Activated naive CD4-positive, alpha-beta T cell treated with anti-CD3 and anti-CD28 coated beads for 36 hours (primary cell): ENCODE measurements around the gene REM1. TPM values are rescaled to one million over a fixed set of nuclear protein-coding genes. Genes with fewer than 3 reads are reported as not detected.
"Not testable (repeated sequence)": the region's sequence is repeated elsewhere in the genome, so short reads cannot be mapped to it uniquely, and the experiment has no call there.

Source experiments
- CTCF ChIA-PET: fragments of 350-600 bp; sonication (Branson Sonifier 250); formaldehyde crosslinking; loops from one replicate; lab custom pipeline; 2021; ENCODE audit warnings: antibody characterized with exemption; lab: Charles Lee
- DNase-seq: peaks from one replicate; pipeline ENCODE4 v3.0.0-alpha.2; 2020
- H3K27ac Mint-ChIP-seq: one replicate; pipeline ENCODE4 v1.8.0; 2021; ENCODE audit warnings: mild to moderate bottlenecking, mixed read lengths
- H3K27me3 Mint-ChIP-seq: one replicate; pipeline ENCODE4 v1.8.0; 2021; ENCODE audit warnings: low read depth, mixed read lengths
- H3K36me3 Mint-ChIP-seq: one replicate; pipeline ENCODE4 v1.8.0; 2021; ENCODE audit warnings: low read depth, mixed read lengths
- H3K4me1 Mint-ChIP-seq: one replicate; pipeline ENCODE4 v1.8.0; 2021; ENCODE audit warnings: low read depth, mixed read lengths
- H3K4me3 Mint-ChIP-seq: one replicate; pipeline ENCODE4 v1.8.0; 2021; ENCODE audit warnings: mild to moderate bottlenecking, moderate library complexity, mixed read lengths
- H3K9me3 Mint-ChIP-seq: one replicate; pipeline ENCODE4 v1.8.0; 2021; ENCODE audit warnings: mixed read lengths
- intact Hi-C: fragments of 100-400 bp; cut with micrococcal nuclease; formaldehyde crosslinking; loops from one replicate; pipeline ENCODE4 v1.15.1; 2023
- total RNA-seq, 2 experiments: library from RNA; stranded (reverse); gene quantifications; one replicate each; pipeline ENCODE4 v1.2.3, GENCODE V29; 2021

The REM1 gene
- total RNA-seq, 2 experiments from 2014 or later: not detected

GRCh38 chr20:31515072-31515774 lies 40.1 kb downstream of the REM1 start:
- intact Hi-C loops: loop anchor here (2.0 to 5.0 kb wide), 4 partner anchors 47 to 208 kb away; partner anchors contain the start of genes BCL2L1 and ID1
- CTCF ChIA-PET: interaction anchor here (1.1 to 1.9 kb wide), 4 partner anchors 12 to 97 kb away, joined by 4 to 7 read pairs (median 6); no protein-coding TSS in a partner anchor
- no peak overlapping the region for H3K27ac Mint-ChIP-seq
- peaks cover 7% of the 10 kb centered on the region for H3K36me3 Mint-ChIP-seq
- DNase-seq: no peak
- H3K4me1 Mint-ChIP-seq: peaks cover 12% of the 10 kb centered on the region
- no peaks in the 10 kb centered on the region for H3K27me3 Mint-ChIP-seq
- no peaks in the 10 kb centered on the region for H3K9me3 Mint-ChIP-seq
- no peak overlapping the region for H3K4me3 Mint-ChIP-seq

- CTCF ChIA-PET: interaction anchor here (0.8 to 1.7 kb wide), 5 partner anchors 13 to 118 kb away, joined by 3 to 6 read pairs (median 4); no protein-coding TSS in a partner anchor
- no peak overlapping the region for H3K27ac Mint-ChIP-seq
- H3K27me3 Mint-ChIP-seq: no peaks in the 10 kb centered on the region
- no peak overlapping the region for H3K4me3 Mint-ChIP-seq
- H3K36me3 Mint-ChIP-seq: peaks cover 10% of the 10 kb centered on the region
- peak; percentile 31 for DNase-seq
- no peaks in the 10 kb centered on the region for H3K9me3 Mint-ChIP-seq
- H3K4me1 Mint-ChIP-seq: peaks cover 16% of the 10 kb centered on the region
- intact Hi-C loops: loop anchor here (2.0 to 5.0 kb wide), 4 partner anchors 47 to 207 kb away; partner anchors contain the start of genes BCL2L1 and ID1
These were observed 40.7 kb downstream of the REM1 start for GRCh38 chr20:31515775-31516107.

- no peak for DNase-seq
- intact Hi-C loops: loop anchor here (5.0 kb wide), 1 partner anchor 46 kb away; no protein-coding TSS in a partner anchor
- H3K36me3 Mint-ChIP-seq: peaks cover 12% of the 10 kb centered on the region
- no peaks in the 10 kb centered on the region for H3K9me3 Mint-ChIP-seq
- H3K4me1 Mint-ChIP-seq: peaks cover 21% of the 10 kb centered on the region
- no peaks in the 10 kb centered on the region for H3K27me3 Mint-ChIP-seq
- CTCF ChIA-PET: interaction anchor here (0.8 to 1.7 kb wide), 6 partner anchors 13 to 118 kb away, joined by 3 to 6 read pairs (median 4); no protein-coding TSS in a partner anchor
- no peak overlapping the region for H3K4me3 Mint-ChIP-seq
- no peak overlapping the region for H3K27ac Mint-ChIP-seq
These were observed 41.1 kb downstream of the REM1 start for GRCh38 chr20:31516166-31516565.

DNA sequence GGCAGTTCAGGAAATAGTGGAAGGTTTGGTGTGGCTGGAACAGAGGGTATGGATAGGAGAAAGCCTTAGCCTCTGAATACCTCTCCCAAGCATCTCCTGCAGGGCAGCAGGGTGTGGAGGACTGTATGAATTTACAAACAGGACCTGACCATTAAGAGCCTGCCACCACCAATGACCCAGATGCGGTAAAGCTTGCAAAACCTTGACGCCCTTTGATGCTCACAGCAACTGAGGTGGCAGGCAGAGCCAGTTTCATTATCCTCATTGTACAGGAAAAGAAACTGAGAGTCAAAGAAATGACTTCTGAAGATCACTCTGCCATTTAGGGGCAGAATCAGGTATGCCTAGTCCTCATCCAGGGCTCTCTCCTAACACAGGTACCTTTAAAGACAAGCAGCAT lies 41.6 kb downstream of the REM1 start:
- H3K27ac Mint-ChIP-seq: no peak overlapping the region
- DNase-seq: peak; percentile 62
- H3K27me3 Mint-ChIP-seq: no peaks in the 10 kb centered on the region
- H3K9me3 Mint-ChIP-seq: no peaks in the 10 kb centered on the region
- no peak overlapping the region for H3K4me3 Mint-ChIP-seq
- CTCF ChIA-PET: interaction anchor here (0.5 to 1.7 kb wide), 5 partner anchors 14 to 211 kb away, joined by 3 to 6 read pairs (median 5); no protein-coding TSS in a partner anchor
- H3K4me1 Mint-ChIP-seq: peaks cover 23% of the 10 kb centered on the region
- H3K36me3 Mint-ChIP-seq: peaks cover 12% of the 10 kb centered on the region
- intact Hi-C loops: loop anchor here (5.0 kb wide), 1 partner anchor 46 kb away; no protein-coding TSS in a partner anchor

GRCh38 chr20:31517373-31517772 lies 42.3 kb downstream of the REM1 start:
- intact Hi-C loops: loop anchor here (5.0 kb wide), 1 partner anchor 45 kb away; no protein-coding TSS in a partner anchor
- peaks cover 27% of the 10 kb centered on the region for H3K4me1 Mint-ChIP-seq
- no peaks in the 10 kb centered on the region for H3K9me3 Mint-ChIP-seq
- H3K27ac Mint-ChIP-seq: no peak overlapping the region
- peaks cover 12% of the 10 kb centered on the region for H3K36me3 Mint-ChIP-seq
- CTCF ChIA-PET: interaction anchor here (0.6 kb wide), 2 partner anchors 57 to 85 kb away, joined by 3 read pairs; no protein-coding TSS in a partner anchor
- peak; percentile 29 for DNase-seq
- H3K4me3 Mint-ChIP-seq: no peak overlapping the region
- no peaks in the 10 kb centered on the region for H3K27me3 Mint-ChIP-seq

DNA sequence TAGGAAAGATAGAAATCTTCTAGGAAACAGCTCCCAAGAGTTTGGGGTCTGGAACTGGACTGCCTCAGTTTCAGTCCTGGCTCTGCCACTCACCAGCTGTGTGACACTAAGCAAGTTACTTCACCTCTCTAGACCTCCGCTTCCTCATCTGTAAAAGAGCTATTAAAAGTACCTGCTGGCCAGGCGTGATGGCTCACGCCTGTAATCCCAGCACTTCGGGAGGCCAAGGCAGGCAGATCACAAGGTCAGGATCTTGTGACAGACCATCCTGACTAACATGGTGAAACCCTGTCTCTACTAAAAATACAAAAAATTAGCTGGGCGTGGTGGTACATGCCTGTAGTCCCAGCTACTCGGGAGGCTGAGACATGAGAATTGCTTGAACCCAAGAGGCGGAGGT lies 46.2 kb downstream of the REM1 start:
- H3K27ac Mint-ChIP-seq, H3K4me3 Mint-ChIP-seq, H3K9me3 Mint-ChIP-seq, intact Hi-C loops, H3K27me3 Mint-ChIP-seq, DNase-seq: not testable (repeated sequence)
- peaks cover 15% of the 10 kb centered on the region for H3K36me3 Mint-ChIP-seq
- H3K4me1 Mint-ChIP-seq: peaks cover 37% of the 10 kb centered on the region
- CTCF ChIA-PET: interaction anchor here (0.7 to 1.6 kb wide), 4 partner anchors 8 to 91 kb away, joined by 3 to 19 read pairs (median 4); no protein-coding TSS in a partner anchor

DNA sequence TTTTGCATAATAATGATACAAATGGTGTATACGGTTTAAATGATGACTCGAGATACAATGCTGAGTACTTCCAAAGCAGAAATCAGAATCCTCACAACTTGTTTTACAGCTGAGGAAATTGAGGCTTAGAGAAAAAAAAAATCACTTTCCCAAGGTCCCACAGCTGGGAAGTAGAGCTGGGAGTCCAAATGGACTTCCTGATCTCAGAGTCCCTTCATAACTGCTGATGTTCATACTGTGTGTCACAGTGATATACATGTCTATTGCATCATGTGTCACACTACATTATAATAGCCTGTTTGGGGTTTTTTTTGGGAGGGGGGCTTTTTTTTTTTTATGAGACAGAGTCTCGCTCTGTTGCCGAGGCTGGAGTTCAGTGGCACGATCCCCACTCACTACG lies 47.6 kb downstream of the REM1 start:
- H3K27me3 Mint-ChIP-seq: no peaks in the 10 kb centered on the region

GRCh38 chr20:31523361-31524283 lies 48.5 kb downstream of the REM1 start:
- H3K27ac Mint-ChIP-seq: no peak overlapping the region
- CTCF ChIA-PET: no interaction called here
- no peaks in the 10 kb centered on the region for H3K27me3 Mint-ChIP-seq
- H3K4me1 Mint-ChIP-seq: peaks cover 39% of the 10 kb centered on the region
- H3K9me3 Mint-ChIP-seq: no peaks in the 10 kb centered on the region
- DNase-seq: no peak
- H3K4me3 Mint-ChIP-seq: no peak overlapping the region
- intact Hi-C loops: no loop called here
- peaks cover 21% of the 10 kb centered on the region for H3K36me3 Mint-ChIP-seq

More for the DNA sequence above, 47.6 kb downstream of the REM1 start:
- CTCF ChIA-PET: no interaction called here
- no peak overlapping the region for H3K27ac Mint-ChIP-seq
- H3K4me1 Mint-ChIP-seq: peaks cover 39% of the 10 kb centered on the region
- intact Hi-C loops: no loop called here
- no peak overlapping the region for H3K4me3 Mint-ChIP-seq
- no peak for DNase-seq
- peaks cover 21% of the 10 kb centered on the region for H3K36me3 Mint-ChIP-seq
- H3K9me3 Mint-ChIP-seq: no peaks in the 10 kb centered on the region

DNA sequence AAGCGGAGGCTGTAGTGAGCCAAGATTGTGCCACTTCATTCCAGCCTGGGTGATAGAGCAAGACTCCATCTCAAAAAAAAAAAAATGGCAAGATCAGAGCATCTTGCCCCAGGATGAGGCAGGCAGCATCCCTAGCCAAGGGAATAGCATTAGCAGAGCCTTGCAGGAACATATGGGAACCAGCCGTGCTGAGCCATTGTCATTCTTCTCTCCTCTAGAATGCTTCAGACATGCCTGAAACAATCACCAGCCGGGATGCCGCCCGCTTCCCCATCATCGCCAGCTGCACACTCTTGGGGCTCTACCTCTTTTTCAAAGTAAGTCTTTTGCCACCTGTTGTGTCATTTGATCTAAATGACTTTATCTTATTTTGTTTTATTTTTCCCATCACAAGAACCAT lies 52.2 kb downstream of the REM1 start:
- intact Hi-C loops: no loop called here
- DNase-seq: no peak
- Mint-ChIP-seq H3K4me1 (peaks cover 17% of the 10 kb centered on the region), H3K4me3 (no peak overlapping the region), H3K9me3 (no peaks in the 10 kb centered on the region), H3K27ac (no peak overlapping the region), H3K27me3 (no peaks in the 10 kb centered on the region), H3K36me3 (peaks cover 25% of the 10 kb centered on the region)
- CTCF ChIA-PET: interaction anchor here (1.0 kb wide), 1 partner anchor 24 kb away, joined by 4 read pairs; no protein-coding TSS in a partner anchor

Other genes with a start within 250 kb of the REM1 start
- not detected for gene DEFB115, start 217.6 kb upstream of the REM1 start, total RNA-seq
- not detected for gene DEFB116, start 166.7 kb upstream of the REM1 start, total RNA-seq
- gene DEFB118, start 106.7 kb upstream of the REM1 start, total RNA-seq: not detected
- not detected for gene DEFB119, start 84.7 kb upstream of the REM1 start, total RNA-seq
- not detected for gene DEFB121, start 69.1 kb upstream of the REM1 start, total RNA-seq
- not detected for gene DEFB123, start 34.7 kb upstream of the REM1 start, total RNA-seq
- not detected for gene DEFB124, start 161 bp upstream of the REM1 start, total RNA-seq
- 10 to 100 TPM; 67.3 to 69.4 TPM for gene HM13, start 39.2 kb downstream of the REM1 start, total RNA-seq
- 1 to 10 TPM; 1.8 to 2.4 TPM for gene ID1, start 130.0 kb downstream of the REM1 start, total RNA-seq
- not detected for gene COX4I2, start 162.6 kb downstream of the REM1 start, total RNA-seq
- gene BCL2L1, start 247.6 kb downstream of the REM1 start, total RNA-seq: 10 to 100 TPM; 87.9 to 89.2 TPM